Sigmoid colon (tissue), 7 donors: Measurements from ENCODE around the gene SCAANT1. TPM values are rescaled to one million over a fixed set of nuclear protein-coding genes. Genes with fewer than 3 reads are reported as not detected.

ENCODE experiments used
- DNase-seq: peaks from one replicate; pipeline ENCODE4 v3.0.0-alpha.2; 2019
- H3K27ac ChIP-seq, 4 donors: fragments of 200-600 bp; sonication (generic); one replicate each; pipeline ENCODE4 v1.5.1; 2016 to 2019; ENCODE audit warnings: mild to moderate bottlenecking in 1 of 4
- H3K27me3 ChIP-seq, 3 donors: fragments of 200-600 bp; sonication (generic); one replicate each; pipeline ENCODE4 v1.5.1; 2019; ENCODE audit warnings: mild to moderate bottlenecking in 1 of 3
- H3K36me3 ChIP-seq, 4 donors: fragments of 200-600 bp; sonication (generic); one replicate each; pipeline ENCODE4 v1.5.1; 2016 to 2019
- H3K4me1 ChIP-seq, 4 donors: fragments of 200-600 bp; sonication (generic); one replicate each; pipeline ENCODE4 v1.5.1; 2017 to 2019
- H3K4me3 ChIP-seq, 4 donors: fragments of 200-600 bp; sonication (generic); one replicate each; pipeline ENCODE4 v1.5.1; 2017 to 2019; ENCODE audit warnings: mild to moderate bottlenecking in 2 of 4, moderate library complexity in 1 of 4
- H3K9me3 ChIP-seq, 4 donors: fragments of 200-600 bp in 3 of 4; sonication (generic) in 3 of 4; one replicate each; pipeline versions ENCODE4 v1.5.1 to v1.6.1; 2013 to 2019
- EP300 ChIP-seq, 4 donors: sonication (generic); formaldehyde crosslinking; IDR thresholded peaks; one replicate each; pipeline ENCODE4 v1.6.1; 2017; ENCODE audit warnings: antibody characterized with exemption in 4 of 4
- POLR2A ChIP-seq, 2 donors: fragments of 450-650 bp; IDR thresholded peaks; one replicate each; pipeline ENCODE4 v1.6.1; 2016; ENCODE audit warnings: antibody characterized with exemption in 2 of 2, mild to moderate bottlenecking in 2 of 2, moderate library complexity in 2 of 2
- POLR2AphosphoS5 ChIP-seq, 4 donors: sonication (generic); formaldehyde crosslinking; IDR thresholded peaks; one replicate each; pipeline ENCODE4 v1.6.1; 2017; ENCODE audit warnings: antibody characterized with exemption in 4 of 4
- WGBS, 2 donors: extraction: QIAGEN DNeasy Blood & Tissue Kit; methylation state at CpG; one replicate each; pipeline ENCODE4 v1.1.7; 2013; 5-methylcytosine and 5-hydroxymethylcytosine counted together
- intact Hi-C: fragments of 100-400 bp; cut with DNase I; formaldehyde crosslinking; loops from one replicate; pipeline ENCODE4 v1.15.1; 2023
- polyA plus RNA-seq, 3 donors: library from polyadenylated mRNA; stranded (reverse); fragments of 200-250 nt; gene quantifications; one replicate each; pipeline ENCODE4 v1.2.3, GENCODE V29; 2013
- total RNA-seq, 4 donors: library from RNA; depleted of rRNA; stranded (reverse); fragments of >200 nt; gene quantifications; one replicate each; pipeline ENCODE4 v1.1.0, GENCODE V29; 2016
- TF ChIP-seq, protein P1 (sequence below), 4 experiments: fragments of 450-650 bp in 3 of 4; fragments of 200-600 bp in 1 of 4; IDR thresholded peaks; one replicate each; pipeline ENCODE4 v1.5.1; 2016 to 2019; ENCODE audit warnings: antibody characterized with exemption in 4 of 4, mild to moderate bottlenecking in 3 of 4, moderate library complexity in 2 of 4
- donor health status: healthy with polysubstance abuse.
- donor health status: Bipolar disorder and iron deficiency.
- donor health status: healthy.

Gene SCAANT1
- total RNA-seq (not detected), polyA plus RNA-seq (not detected)

DNA sequence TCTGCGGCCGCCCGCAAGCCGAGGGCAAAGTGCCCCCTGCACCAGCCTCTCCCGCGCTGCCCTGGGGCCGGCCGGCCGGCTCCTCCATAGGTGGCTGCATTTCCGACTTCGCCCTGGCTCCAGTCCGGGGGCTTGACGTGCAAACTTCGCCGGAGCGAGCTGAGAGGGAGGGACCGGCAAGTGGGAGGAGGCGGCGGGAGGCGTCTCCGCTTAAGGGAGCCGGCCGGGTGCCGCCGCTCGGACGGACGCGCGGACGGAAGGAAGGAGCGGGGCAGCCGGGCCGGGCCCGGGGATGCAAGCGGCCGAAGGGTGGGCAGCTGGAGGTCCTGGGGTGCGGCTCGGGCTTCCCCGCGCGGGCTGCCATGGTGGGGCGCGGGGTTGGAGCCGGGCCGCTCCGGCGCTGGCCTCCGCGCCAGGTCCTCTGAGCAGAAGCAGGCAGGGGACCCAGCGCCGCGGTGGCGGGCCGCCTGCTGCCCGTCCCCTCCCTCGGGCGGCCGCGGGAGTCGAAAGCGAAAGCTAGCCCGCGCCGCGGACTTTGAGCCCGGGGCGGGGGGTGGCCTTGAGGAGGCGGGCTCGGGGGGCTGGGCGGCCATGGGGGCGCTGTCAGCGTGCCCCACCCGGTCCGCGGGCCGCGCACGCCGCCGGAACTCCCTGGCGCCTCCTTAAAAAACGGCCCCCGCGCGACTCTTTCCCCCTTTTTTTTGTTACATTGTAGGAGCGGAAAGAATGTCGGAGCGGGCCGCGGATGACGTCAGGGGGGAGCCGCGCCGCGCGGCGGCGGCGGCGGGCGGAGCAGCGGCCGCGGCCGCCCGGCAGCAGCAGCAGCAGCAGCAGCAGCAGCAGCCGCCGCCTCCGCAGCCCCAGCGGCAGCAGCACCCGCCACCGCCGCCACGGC lies at the start of gene SCAANT1:
Gene SCAANT1 (minus strand): TSS at position 511 of the 895 bp plus-strand sequence.
- intact Hi-C loops: loop anchor here (1.0 to 2.0 kb wide), 2 partner anchors 48 to 49 kb away; no protein-coding TSS in a partner anchor
- H3K27me3 ChIP-seq: no peaks in the 10 kb centered on the region
- H3K27ac ChIP-seq: peak within 1 kb of the TSS; percentile 97 to 99 (median 98)
- H3K4me3 ChIP-seq: peak within 1 kb of the TSS; percentile 44 to 93 (median 76)
- peak; percentile 57 to 85 (median 73) for TF ChIP-seq POLR2AphosphoS5 (IDR thresholded peaks at IDR 0.05)
- TF ChIP-seq, protein P1, sequence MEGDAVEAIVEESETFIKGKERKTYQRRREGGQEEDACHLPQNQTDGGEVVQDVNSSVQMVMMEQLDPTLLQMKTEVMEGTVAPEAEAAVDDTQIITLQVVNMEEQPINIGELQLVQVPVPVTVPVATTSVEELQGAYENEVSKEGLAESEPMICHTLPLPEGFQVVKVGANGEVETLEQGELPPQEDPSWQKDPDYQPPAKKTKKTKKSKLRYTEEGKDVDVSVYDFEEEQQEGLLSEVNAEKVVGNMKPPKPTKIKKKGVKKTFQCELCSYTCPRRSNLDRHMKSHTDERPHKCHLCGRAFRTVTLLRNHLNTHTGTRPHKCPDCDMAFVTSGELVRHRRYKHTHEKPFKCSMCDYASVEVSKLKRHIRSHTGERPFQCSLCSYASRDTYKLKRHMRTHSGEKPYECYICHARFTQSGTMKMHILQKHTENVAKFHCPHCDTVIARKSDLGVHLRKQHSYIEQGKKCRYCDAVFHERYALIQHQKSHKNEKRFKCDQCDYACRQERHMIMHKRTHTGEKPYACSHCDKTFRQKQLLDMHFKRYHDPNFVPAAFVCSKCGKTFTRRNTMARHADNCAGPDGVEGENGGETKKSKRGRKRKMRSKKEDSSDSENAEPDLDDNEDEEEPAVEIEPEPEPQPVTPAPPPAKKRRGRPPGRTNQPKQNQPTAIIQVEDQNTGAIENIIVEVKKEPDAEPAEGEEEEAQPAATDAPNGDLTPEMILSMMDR (IDR thresholded peaks at IDR 0.05): peak in 1 of 4 experiments; percentile 10
- peak; percentile 36 to 50 for TF ChIP-seq POLR2A (IDR thresholded peaks at IDR 0.05)
- TF ChIP-seq EP300 (IDR thresholded peaks at IDR 0.05): peak in 1 of 4 donors; percentile 28
- no peaks in the 10 kb centered on the region for H3K9me3 ChIP-seq
- WGBS, 2 donors: 0 to 1% methylated on average over 115 of the region's 115 CpGs
- H3K4me1 ChIP-seq: peaks cover 0 to 33% (median 28%) of the 10 kb centered on the region in 4 donors
- DNase-seq: peak; percentile 97
- peaks cover 0 to 18% (median 0%) of the 10 kb centered on the region in 4 donors for H3K36me3 ChIP-seq

DNA sequence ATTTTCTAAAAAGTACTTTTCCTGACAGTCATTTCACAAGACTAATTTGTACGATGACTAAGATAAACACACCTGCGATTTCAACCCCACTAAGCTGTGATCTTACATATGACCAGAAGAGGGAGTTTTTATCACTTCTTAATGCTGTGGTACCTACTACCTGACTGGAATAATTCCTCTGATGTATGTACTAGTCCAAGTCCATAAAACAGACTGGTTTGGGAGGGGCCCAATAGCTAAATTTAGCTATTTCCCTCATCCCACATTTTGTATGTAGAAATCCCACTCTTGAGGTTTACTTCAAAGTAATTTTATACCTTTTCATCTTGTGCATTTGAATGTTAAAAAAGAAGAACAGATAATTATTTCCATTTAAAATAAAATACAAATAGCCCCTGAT lies 49.7 kb upstream of the SCAANT1 start:
- H3K9me3 ChIP-seq: no peaks in the 10 kb centered on the region
- peak overlapping the region in 2 of 4 donors; percentile 75 to 82 for H3K27ac ChIP-seq
- no peak for DNase-seq
- 5 to 13% methylated on average over 2 of the region's 2 CpGs for WGBS, 2 donors
- no peaks in the 10 kb centered on the region for H3K36me3 ChIP-seq
- H3K27me3 ChIP-seq: no peaks in the 10 kb centered on the region
- H3K4me3 ChIP-seq: no peak overlapping the region
- H3K4me1 ChIP-seq: peaks cover 0 to 78% (median 50%) of the 10 kb centered on the region in 4 donors
- intact Hi-C loops: loop anchor here (2.0 kb wide), 2 partner anchors 31 to 49 kb away; partner anchors contain the start of gene SCAANT1
- TF ChIP-seq, protein P1 (IDR thresholded peaks at IDR 0.05): peak; percentile 49 to 73 (median 68)
- TF ChIP-seq EP300 (IDR thresholded peaks at IDR 0.05) (no peak), POLR2AphosphoS5 (IDR thresholded peaks at IDR 0.05) (no peak), POLR2A (IDR thresholded peaks at IDR 0.05) (no peak)

DNA sequence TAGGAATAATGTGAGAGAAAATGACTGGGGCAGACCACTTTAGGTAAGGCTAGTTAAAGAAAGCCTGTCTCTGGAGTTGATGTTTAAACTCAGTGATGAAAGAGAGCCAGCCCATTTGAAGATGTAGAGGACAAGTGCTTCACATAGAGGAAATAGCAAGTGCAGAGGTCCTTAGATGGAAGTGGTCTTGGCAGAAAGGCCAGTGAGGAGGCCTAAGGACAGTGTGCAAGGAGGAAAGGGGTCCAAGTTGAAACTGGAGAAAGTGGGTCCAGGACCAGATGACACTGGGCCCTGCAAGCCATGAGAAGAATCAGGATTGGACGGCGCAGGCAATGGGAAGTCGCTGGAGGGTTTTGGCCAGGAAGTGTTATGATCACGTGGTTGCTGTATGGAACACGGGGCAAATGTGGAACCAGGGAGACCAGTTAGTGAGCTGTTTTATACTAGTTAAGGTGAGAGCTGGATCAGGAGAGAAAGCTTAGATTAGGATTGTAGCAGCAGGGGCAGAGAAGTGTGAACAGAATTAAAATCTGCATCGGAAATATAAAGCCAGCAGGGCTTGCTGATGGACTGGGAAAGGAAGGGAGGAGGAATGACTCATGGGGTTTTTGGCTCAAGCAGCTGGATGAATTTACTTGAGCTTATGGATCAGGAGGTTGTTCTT lies 48.0 kb upstream of the SCAANT1 start:
- no peak for DNase-seq
- intact Hi-C loops: loop anchor here (2.0 kb wide), 2 partner anchors 33 to 47 kb away; partner anchors contain the start of gene SCAANT1
- H3K4me3 ChIP-seq: peak overlapping the region; percentile 4 to 38 (median 24)

DNA sequence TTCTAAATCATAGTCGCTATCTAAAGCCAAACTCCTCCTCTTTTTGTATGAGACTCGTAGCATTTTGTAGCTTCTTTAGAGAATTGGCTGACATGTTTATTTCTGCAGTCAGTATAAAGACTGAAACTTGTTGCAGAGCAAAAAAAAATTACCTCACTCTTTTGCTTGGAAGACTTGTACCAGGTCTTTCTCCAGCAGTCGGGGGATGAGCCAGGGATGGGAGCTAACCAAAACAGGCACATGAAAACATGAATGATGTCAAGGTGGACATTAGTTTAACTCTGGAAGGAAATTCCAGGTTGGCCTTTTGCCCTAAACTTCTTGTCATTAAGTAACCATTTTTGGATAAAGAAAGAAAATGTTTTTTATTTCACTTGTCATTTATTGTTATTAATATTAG lies 47.0 kb upstream of the SCAANT1 start:
- Histone ChIP-seq H3K27ac (peak overlapping the region; percentile 18 to 82 (median 72)), H3K4me1 (peaks cover 0 to 58% (median 31%) of the 10 kb centered on the region in 4 donors), H3K36me3 (peaks cover 0 to under 1% (median 0%) of the 10 kb centered on the region in 4 donors), H3K4me3 (no peak overlapping the region), H3K27me3 (no peaks in the 10 kb centered on the region), H3K9me3 (no peaks in the 10 kb centered on the region)
- TF ChIP-seq POLR2A (IDR thresholded peaks at IDR 0.05) (no peak), EP300 (IDR thresholded peaks at IDR 0.05) (no peak), POLR2AphosphoS5 (IDR thresholded peaks at IDR 0.05) (no peak)
- TF ChIP-seq, protein P1 (IDR thresholded peaks at IDR 0.05): no peak
- intact Hi-C loops: no loop called here
- no peak for DNase-seq
- WGBS, 2 donors: 77 to 83% methylated on average over 3 of the region's 3 CpGs

More for the DNA sequence above, 48.0 kb upstream of the SCAANT1 start:
- Histone ChIP-seq H3K4me1 (peaks cover 0 to 69% (median 41%) of the 10 kb centered on the region in 4 donors), H3K9me3 (no peaks in the 10 kb centered on the region), H3K27ac (peak overlapping the region; percentile 70 to 82 (median 74)), H3K27me3 (no peaks in the 10 kb centered on the region), H3K36me3 (no peaks in the 10 kb centered on the region)
- TF ChIP-seq, protein P1 (IDR thresholded peaks at IDR 0.05): no peak
- peak in 2 of 4 donors; percentile 17 to 44 for TF ChIP-seq POLR2AphosphoS5 (IDR thresholded peaks at IDR 0.05)
- WGBS, 2 donors: 37 to 47% methylated on average over 6 of the region's 6 CpGs
